ENCODE results near the gene PLB1.

- no peak for TF ChIP-seq CTCF (conservative IDR thresholded peaks at IDR 0.05; ENCODE audit: low read length)
- TF ChIP-seq EZH2phosphoT487 (IDR thresholded peaks at IDR 0.05; ENCODE audit: borderline replicate concordance, low read depth, low read length): no peak
Measured at GRCh38 chr2:28633204-28633603, 137.3 kb downstream of the PLB1 start.
